Neural crest cell (in vitro differentiated cells): ENCODE results near the gene GNA15. TPM values are rescaled to one million over a fixed set of nuclear protein-coding genes. Genes with fewer than 3 reads are reported as not detected.

ENCODE experiments used
- DNase-seq: peaks from one replicate; pipeline ENCODE4 v3.0.0; 2021; ENCODE audit warnings: low read depth, mixed read lengths, low spot score
- H3K27ac Mint-ChIP-seq: one replicate; pipeline ENCODE4 v1.8.0; 2021; ENCODE audit warnings: mild to moderate bottlenecking, mixed read lengths; ENCODE audit not compliant: unreplicated experiment
- H3K27me3 Mint-ChIP-seq: 2 replicates; pipeline ENCODE4 v1.8.0; 2021; ENCODE audit warnings: low read depth, mild to moderate bottlenecking, mixed read lengths
- H3K36me3 Mint-ChIP-seq: 2 replicates; pipeline ENCODE4 v1.8.0; 2021; ENCODE audit warnings: low read depth, mild to moderate bottlenecking, mixed read lengths
- H3K4me1 Mint-ChIP-seq: 2 replicates; pipeline ENCODE4 v1.8.0; 2021; ENCODE audit warnings: mixed read lengths
- H3K4me3 Mint-ChIP-seq: one replicate; pipeline ENCODE4 v1.8.0; 2021; ENCODE audit warnings: mild to moderate bottlenecking, mixed read lengths
- H3K9me3 Mint-ChIP-seq: 2 replicates; pipeline ENCODE4 v1.8.0; 2021; ENCODE audit warnings: mixed read lengths
- CTCF ChIP-seq: fragments of 200-600 bp; sonication (generic); conservative IDR thresholded peaks from 2 replicates; pipeline ENCODE4 v1.5.0; 2021; ENCODE audit warnings: antibody characterized with exemption, mild to moderate bottlenecking
- total RNA-seq: library from RNA; stranded (reverse); gene quantifications from 2 replicates; pipeline ENCODE4 v1.2.1, GENCODE V29; 2021

Gene GNA15
- total RNA-seq, 1 donor from 2014 or later, result not detected

DNA sequence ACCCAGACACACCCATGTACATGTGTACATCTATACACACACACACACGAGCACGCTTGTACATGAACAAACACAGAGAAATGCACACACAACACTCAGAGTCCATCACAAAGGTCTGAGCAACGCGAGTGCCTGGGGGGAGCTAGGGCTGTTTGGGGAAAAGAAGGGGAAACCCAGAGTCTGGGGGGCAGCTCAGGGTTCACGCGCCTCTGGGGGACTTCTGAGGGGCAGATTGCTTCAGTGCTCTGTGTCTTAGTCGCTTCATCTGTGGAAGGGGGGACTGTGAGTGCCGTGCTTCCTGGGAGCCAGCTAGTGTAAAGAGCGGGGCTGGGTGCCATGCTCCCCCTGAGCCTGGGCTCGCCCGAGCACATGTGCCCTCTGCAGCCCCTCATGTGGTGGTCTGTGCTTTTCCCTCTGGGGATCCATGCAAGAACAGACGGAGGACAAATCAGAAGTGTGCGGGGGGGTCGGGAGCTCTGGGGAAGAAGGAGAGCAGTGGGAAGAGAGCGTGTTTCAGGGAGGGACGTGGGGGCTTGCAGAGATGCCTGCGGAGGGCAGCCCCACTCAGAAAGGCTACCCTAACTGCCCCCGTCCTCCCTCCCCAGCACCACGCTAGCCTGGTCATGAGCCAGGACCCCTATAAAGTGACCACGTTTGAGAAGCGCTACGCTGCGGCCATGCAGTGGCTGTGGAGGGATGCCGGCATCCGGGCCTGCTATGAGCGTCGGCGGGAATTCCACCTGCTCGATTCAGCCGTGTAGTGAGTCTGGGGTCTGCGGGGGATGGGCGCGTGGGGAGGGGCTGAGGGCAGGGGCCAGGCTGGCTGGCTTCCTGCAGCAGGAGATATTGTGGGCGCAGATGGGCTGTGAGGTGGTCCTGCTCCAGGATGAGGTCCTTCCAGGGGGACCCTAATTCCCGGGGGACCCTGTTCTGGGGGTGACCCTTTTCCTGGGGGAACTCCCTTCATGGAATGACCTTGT lies 14.0 kb downstream of the GNA15 start:
- DNase-seq, result no peak
- H3K4me1 Mint-ChIP-seq, result no peaks in the 10 kb centered on the region
- H3K4me3 Mint-ChIP-seq, result no peak overlapping the region
- no peaks in the 10 kb centered on the region for H3K9me3 Mint-ChIP-seq
- TF ChIP-seq CTCF, result no peak
- no peaks in the 10 kb centered on the region for H3K36me3 Mint-ChIP-seq
- no peak overlapping the region for H3K27ac Mint-ChIP-seq
- H3K27me3 Mint-ChIP-seq, result peaks cover 16% of the 10 kb centered on the region

GRCh38 chr19:3150739-3151329 lies 15.0 kb downstream of the GNA15 start:
- no peak overlapping the region for H3K4me3 Mint-ChIP-seq

GRCh38 chr19:3151563-3152418 lies 16.0 kb downstream of the GNA15 start:
- no peak for TF ChIP-seq CTCF
- no peak for DNase-seq
- Mint-ChIP-seq H3K27me3 (peaks cover 19% of the 10 kb centered on the region), H3K36me3 (no peaks in the 10 kb centered on the region), H3K9me3 (peaks cover 2% of the 10 kb centered on the region), H3K4me3 (no peak overlapping the region), H3K4me1 (no peaks in the 10 kb centered on the region), H3K27ac (no peak overlapping the region)

More at GRCh38 chr19:3150739-3151329, 15.0 kb downstream of the GNA15 start:
- DNase-seq, result no peak
- Mint-ChIP-seq H3K4me1 (no peaks in the 10 kb centered on the region), H3K27me3 (peaks cover 16% of the 10 kb centered on the region), H3K27ac (no peak overlapping the region), H3K9me3 (no peaks in the 10 kb centered on the region), H3K36me3 (no peaks in the 10 kb centered on the region)
- no peak for TF ChIP-seq CTCF

- H3K36me3 Mint-ChIP-seq, result no peaks in the 10 kb centered on the region
- no peak for DNase-seq
- TF ChIP-seq CTCF, result no peak
- H3K9me3 Mint-ChIP-seq, result peaks cover 2% of the 10 kb centered on the region
- no peak overlapping the region for H3K27ac Mint-ChIP-seq
- no peak overlapping the region for H3K4me3 Mint-ChIP-seq
- H3K27me3 Mint-ChIP-seq, result peaks cover 22% of the 10 kb centered on the region
- H3K4me1 Mint-ChIP-seq, result no peaks in the 10 kb centered on the region
Observed at GRCh38 chr19:3152419-3152780, 16.6 kb downstream of the GNA15 start.
